ENCODE measurements around the gene SLCO2A1.

DNA sequence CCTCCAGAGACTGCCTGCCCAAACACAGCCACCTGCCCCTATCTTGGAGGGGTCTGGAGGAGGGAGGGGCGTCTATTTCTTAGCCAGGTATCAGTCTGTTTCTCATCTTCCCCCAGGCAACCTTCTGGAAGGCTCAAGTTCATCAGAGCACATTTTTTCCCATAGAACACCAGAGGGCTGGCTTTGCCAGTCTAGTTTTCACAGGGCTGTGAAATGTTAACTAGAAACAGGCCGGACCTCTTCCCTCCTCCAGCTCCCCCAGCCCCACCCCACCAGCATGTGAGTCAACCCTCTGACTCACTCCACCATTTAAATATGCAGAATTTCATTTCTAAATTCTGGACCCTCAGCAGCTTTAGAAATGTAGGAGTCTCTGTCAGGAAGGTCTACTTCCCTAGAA, 66.9 kb downstream of the SLCO2A1 start:
- TF ChIP-seq, protein P1, sequence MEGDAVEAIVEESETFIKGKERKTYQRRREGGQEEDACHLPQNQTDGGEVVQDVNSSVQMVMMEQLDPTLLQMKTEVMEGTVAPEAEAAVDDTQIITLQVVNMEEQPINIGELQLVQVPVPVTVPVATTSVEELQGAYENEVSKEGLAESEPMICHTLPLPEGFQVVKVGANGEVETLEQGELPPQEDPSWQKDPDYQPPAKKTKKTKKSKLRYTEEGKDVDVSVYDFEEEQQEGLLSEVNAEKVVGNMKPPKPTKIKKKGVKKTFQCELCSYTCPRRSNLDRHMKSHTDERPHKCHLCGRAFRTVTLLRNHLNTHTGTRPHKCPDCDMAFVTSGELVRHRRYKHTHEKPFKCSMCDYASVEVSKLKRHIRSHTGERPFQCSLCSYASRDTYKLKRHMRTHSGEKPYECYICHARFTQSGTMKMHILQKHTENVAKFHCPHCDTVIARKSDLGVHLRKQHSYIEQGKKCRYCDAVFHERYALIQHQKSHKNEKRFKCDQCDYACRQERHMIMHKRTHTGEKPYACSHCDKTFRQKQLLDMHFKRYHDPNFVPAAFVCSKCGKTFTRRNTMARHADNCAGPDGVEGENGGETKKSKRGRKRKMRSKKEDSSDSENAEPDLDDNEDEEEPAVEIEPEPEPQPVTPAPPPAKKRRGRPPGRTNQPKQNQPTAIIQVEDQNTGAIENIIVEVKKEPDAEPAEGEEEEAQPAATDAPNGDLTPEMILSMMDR (IDR thresholded peaks at IDR 0.05; ENCODE audit: low read length): no peak
- no peak for TF ChIP-seq EZH2 (optimal IDR thresholded peaks at IDR 0.05; ENCODE audit: low read depth, low read length)
- TF ChIP-seq EZH2phosphoT487 (IDR thresholded peaks at IDR 0.05; ENCODE audit: low read length): no peak

Measured in MM.1S (cell line).